HFF-Myc (cell line): Measurements from ENCODE around the gene SEBOX.

Source experiments
- DNase-seq: peaks from one replicate; pipeline ENCODE4 v3.0.0-alpha.2; 2011; ENCODE audit warnings: low read depth; ENCODE audit errors: extremely low read depth
- H3K4me3 ChIP-seq: replicated peaks from 2 replicates; pipeline ENCODE4 v1.5.1; 2011; ENCODE audit warnings: low read depth, mild to moderate bottlenecking, control low read depth, low read length
- TF ChIP-seq, protein P1 (sequence below): IDR thresholded peaks from 2 replicates; pipeline ENCODE4 v1.5.1; 2012; ENCODE audit warnings: mild to moderate bottlenecking, low read depth, low read length, control low read depth; ENCODE audit errors: missing control alignments

Gene SEBOX

DNA sequence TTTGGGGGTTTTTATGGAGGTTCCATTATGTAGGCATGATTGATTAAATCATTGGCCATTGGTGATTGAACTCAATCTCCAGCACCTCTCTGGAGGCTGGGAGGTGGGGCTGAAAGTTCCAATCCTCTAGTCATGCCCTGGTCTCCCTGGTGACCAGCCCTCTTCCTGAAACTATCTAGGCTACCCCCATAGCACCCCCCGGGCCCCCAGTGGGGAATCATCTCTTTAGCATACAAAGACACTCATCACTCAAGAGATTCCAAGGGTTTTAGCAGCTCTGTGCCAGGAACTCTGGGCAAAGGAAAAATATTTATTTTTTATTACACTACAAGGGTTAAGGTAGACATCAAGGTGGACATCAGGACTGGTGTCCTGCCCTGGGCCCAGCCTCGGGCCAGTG, 30.4 kb upstream of the SEBOX start:
- TF ChIP-seq, protein P1, sequence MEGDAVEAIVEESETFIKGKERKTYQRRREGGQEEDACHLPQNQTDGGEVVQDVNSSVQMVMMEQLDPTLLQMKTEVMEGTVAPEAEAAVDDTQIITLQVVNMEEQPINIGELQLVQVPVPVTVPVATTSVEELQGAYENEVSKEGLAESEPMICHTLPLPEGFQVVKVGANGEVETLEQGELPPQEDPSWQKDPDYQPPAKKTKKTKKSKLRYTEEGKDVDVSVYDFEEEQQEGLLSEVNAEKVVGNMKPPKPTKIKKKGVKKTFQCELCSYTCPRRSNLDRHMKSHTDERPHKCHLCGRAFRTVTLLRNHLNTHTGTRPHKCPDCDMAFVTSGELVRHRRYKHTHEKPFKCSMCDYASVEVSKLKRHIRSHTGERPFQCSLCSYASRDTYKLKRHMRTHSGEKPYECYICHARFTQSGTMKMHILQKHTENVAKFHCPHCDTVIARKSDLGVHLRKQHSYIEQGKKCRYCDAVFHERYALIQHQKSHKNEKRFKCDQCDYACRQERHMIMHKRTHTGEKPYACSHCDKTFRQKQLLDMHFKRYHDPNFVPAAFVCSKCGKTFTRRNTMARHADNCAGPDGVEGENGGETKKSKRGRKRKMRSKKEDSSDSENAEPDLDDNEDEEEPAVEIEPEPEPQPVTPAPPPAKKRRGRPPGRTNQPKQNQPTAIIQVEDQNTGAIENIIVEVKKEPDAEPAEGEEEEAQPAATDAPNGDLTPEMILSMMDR, result no peak
- no peak overlapping the region for H3K4me3 ChIP-seq
- DNase-seq, result no peak

DNA sequence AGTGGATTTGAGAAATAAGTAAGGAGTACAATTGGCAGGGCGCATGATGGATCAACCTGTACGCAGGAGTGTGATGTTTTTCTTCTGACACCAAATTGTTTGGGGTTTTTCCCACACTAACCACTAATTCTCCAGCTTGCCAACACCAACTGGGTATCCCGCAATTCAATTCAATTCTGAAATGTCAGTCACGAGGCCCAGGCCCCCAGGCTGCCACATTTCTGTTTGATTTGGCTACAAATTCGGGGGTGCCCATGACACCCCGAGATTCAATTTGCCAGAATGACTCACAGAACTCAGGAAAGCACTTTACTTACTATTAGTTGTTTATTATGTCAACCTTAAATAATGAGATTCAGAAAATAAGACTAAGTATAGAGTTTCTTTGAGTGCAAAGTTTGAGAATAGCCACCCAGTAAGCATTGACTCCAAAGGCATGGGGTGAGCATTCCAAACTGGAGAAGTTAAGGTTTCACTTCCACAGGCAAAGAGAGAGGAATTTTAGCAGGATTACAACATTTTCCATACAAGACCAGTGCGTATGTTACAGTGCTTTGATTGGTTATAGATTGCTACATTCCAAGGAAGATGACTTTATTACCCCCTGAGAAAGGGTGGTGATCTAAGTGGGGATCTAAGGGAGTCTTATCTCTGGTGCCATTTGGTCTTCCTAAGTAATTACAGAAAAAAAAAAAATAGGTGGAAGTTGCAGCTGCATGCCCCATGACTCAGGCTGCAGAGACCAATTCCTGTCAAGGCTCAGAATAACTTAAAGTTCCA, 29.5 kb upstream of the SEBOX start:
- H3K4me3 ChIP-seq, result no peak overlapping the region
- DNase-seq, result no peak

DNA sequence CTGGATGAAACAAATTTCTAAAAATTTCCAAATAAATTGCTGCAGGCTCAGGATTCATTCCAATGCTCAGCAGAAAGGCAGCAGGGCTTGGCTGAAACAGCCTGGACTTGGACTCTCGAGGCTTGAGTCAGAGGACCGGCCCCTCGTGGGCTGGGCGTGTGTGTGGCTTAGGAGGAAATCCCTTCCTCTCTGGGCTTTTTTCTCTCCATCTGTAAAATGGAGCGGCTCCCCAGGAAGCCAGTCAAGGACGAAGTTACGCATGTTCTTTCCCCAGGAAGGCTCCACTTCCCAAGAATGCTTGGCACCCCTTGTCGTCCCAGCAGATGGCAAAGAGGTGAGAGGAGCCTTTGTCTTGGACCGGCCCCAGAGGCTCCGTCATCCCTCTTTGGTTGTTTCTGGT, 27.5 kb upstream of the SEBOX start:
- TF ChIP-seq, protein P1, result no peak
- no peak for DNase-seq
- no peak overlapping the region for H3K4me3 ChIP-seq

More for the DNA sequence above, 29.5 kb upstream of the SEBOX start:
- TF ChIP-seq, protein P1, result no peak

GRCh38 chr17:28391401-28391800, 26.4 kb upstream of the SEBOX start:
- no peak for DNase-seq
- no peak overlapping the region for H3K4me3 ChIP-seq
- TF ChIP-seq, protein P1, result no peak

DNA sequence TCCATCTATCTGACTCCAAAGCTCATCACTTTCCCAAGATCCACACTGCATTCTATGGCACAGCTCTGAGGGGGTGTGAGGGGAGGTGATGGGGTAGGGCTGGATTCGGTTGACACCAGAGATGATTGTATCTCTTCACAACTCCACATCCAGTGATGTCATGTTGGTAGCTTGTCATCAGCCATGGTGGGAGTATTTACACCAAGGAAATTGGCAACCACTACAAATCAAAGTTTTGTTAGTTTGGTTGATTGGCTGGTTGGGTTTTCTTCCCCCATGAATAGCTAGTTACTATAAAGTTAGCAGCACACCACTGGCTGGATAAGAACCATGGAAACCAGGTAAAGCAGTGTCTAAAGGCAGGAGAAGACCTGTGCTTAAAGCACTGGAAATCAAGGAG, 26.0 kb upstream of the SEBOX start:
- TF ChIP-seq, protein P1, result no peak
- no peak for DNase-seq
- no peak overlapping the region for H3K4me3 ChIP-seq

DNA sequence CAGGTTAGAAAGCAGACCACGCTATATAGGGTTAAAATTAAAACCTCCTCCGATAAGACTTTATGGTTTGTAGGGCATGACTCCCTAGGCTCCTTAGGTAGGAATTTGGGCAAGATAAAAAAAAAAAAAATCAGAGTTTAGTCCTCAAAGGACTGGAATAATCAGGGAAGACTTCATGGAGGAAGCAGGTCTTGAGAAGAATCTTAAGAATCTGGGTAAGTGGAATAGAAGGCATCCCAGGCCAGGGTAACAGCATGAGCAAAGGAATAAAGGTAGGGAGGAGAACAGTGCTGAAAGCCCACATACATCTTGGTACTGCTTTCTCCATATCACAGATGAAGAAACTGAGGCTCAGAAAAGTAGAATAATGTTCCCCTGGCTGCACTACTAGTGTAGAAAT, 25.6 kb upstream of the SEBOX start:
- TF ChIP-seq, protein P1, result no peak
- DNase-seq, result no peak
- H3K4me3 ChIP-seq, result no peak overlapping the region

DNA sequence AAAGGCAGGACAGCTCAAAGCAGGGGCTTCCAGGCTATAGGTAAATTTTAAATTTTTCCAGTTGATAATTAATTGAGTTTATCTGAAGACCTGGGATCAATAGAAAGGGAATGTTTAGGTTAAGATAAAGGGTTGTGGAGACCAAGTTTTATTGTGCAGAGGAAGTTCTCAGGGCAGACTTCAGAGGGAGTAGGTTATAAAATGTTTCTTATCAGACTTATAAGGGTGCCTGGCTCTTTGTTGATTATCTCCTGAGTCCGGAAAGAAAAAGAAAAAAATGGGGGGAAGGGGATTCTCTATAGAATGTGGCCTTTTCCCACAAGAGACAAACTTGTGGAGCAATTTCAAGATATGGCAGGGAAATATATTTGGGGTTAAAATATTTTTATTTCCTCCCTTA, 25.1 kb upstream of the SEBOX start:
- TF ChIP-seq, protein P1, result no peak
- H3K4me3 ChIP-seq, result no peak overlapping the region
- DNase-seq, result no peak
